GM13977 (cell line): ENCODE results near the gene PADI4.
"Not testable (repeated sequence)": the region's sequence is repeated elsewhere in the genome, so short reads cannot be mapped to it uniquely, and the experiment has no call there.

Experiments used
- DNase-seq: peaks from one replicate; pipeline ENCODE4 v3.0.0; 2012; ENCODE audit warnings: low spot score
- CTCF ChIP-seq: IDR thresholded peaks from 2 replicates; pipeline ENCODE4 v1.5.1; 2012; ENCODE audit warnings: mild to moderate bottlenecking, control low read depth; ENCODE audit not compliant: insufficient read depth; ENCODE audit errors: extremely low read depth, missing control alignments
- in situ Hi-C: fragments of 300-500 bp; cut with MboI; formaldehyde crosslinking; loops from one replicate; pipeline ENCODE4 v1.12.0; 2022; ENCODE audit warnings: low sequenced_read_pairs, low pct_unique_long_range_greater_than_20kb, mixed read lengths, inconsistent platforms; ENCODE audit not compliant: unreplicated experiment

PADI4 gene

DNA sequence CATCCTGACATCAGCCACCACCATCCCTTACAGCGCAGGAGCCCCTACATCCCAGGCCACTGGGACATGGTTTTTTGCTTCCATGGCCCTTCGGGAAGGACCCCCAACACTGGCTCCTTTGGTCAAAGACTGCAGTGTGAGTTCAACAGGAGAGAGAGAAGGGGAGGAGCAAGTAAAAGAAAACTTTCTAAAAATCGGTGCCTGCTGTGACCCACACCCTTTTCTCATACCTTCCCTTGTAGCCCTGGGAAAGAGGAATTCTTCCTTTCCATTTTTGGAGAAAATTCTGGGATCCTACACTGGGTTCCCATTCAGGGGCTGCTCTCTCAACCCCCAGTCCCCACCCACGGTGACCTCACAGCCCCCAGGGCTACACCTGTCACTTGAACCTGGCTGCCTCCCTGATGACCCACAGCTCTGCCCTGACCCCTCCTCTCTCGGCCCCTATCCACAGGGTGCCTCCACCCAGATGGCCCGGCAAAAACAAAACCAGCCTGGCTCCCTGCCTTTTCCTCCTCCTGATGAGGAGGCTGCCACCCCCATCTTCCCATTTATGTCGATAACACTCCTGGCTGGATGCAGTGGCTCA is 7.6 kb downstream of the PADI4 start:
- TF ChIP-seq CTCF = no peak
- in situ Hi-C loops = no loop called here
- DNase-seq = no peak

DNA sequence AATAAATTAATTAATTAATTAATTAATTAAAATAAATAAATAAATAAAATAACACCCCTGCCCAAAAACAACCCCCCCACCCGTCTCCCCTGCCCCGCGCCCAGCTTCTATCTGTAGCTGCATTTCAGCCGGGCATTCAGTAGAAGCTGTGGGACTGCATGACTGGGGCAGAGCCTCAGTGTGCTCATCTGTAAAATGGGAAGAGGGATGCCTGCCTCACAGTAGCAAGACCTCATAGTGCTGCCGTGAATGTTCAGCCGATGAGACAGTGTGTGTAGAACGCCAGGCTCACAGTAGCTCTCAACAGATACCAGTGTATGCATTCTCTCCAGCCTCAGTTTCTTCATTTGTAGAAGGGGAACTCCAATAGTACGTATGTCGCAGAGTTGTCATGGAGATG is 8.7 kb downstream of the PADI4 start:
- in situ Hi-C loops = no loop called here
- TF ChIP-seq CTCF = no peak
- DNase-seq = no peak

GRCh38 chr1:17318262-17318661 is 10.3 kb downstream of the PADI4 start:
- in situ Hi-C loops = no loop called here
- no peak for TF ChIP-seq CTCF

DNA sequence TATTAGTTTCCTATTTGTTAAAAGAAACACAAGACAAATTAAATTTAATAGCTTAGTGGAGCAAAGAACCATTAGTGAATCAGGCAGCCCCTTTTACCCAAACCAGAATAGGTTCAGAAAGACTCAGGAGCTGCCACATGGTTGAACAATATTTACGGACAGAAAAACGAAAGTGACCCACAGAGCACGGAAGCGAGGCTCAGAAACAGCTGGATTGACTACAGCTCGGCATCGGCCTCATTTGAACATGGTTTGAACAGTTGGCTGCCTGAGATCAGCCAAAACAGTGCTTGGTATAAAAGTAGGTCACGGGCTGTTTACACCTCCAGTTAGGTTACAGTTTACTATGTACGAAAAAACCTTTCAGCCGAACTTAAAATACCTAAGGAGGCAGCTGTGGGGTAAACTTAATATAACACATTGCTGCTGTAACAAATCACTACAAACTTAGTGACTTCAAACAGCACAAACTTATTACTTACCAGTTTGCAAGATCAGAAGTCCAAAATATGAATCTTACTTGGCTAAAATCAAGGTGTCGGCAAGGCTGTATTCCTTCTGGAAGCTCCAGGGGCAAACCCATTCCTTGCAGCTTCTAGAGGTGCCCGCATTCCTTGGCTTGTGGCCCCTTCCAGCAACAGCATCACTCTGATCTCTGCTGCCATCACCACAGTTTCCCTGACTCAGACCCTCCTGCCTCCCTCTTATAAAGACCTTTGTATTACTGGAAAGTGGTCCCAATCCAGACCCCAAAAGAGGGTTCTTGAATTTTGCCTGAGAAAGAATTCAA is 11.8 kb downstream of the PADI4 start:
- in situ Hi-C loops = no loop called here
- DNase-seq = no peak
- TF ChIP-seq CTCF = no peak

More at GRCh38 chr1:17318262-17318661, 10.3 kb downstream of the PADI4 start:
- no peak for DNase-seq

DNA sequence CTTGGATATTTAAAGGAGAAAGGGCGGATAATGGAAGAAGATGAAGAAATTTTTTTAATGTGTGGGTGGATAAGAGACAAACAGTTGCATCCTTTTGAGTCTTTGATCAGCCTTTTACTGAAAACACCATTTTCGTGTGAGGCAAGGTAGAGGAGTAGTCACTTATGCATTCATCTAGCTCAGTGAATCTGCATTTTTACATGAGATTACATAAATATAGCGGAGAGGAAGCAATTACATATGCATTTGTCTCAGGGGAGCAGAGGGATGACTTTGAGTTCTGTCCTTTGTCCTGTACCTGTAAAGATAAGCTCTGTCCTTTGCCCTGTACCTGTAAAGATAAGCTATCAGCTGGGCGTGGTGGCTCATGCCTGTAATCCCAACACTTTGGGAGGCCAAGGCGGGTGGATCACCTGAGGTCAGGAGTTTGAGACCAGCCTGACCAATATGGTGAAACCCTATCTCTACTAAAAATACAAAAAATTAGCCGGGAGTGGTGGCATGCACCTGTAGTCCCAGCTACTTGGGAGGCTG is 13.9 kb downstream of the PADI4 start:
- in situ Hi-C loops, DNase-seq: not testable (repeated sequence)

DNA sequence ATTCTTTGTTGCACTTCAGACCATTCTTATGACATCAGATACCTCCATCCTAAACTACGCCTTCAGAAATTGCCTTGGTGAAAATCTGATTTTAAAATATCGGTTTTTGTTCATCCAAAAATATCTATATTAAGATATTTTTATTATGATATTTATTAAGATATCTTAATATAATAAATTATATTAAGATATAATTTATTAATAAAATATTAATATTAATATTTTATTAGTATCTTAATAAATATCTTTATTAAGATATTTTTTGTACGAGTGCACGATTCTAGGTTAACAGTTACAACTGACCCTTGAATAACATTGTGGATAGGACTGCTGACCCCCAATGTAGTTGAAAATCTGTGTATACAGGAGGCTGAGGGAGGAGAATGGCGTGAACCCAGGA is 20.9 kb downstream of the PADI4 start:
- TF ChIP-seq CTCF = no peak
- in situ Hi-C loops = no loop called here
- DNase-seq = no peak

GRCh38 chr1:17329610-17330009 is 21.6 kb downstream of the PADI4 start:
- DNase-seq = no peak
- no peak for TF ChIP-seq CTCF
- in situ Hi-C loops = no loop called here
